ENCODE data around the gene S100PBP.

- no peak for TF ChIP-seq CTCF (IDR thresholded peaks at IDR 0.05)
- TF ChIP-seq POLR2A (IDR thresholded peaks at IDR 0.05), result no peak
Measured at GRCh38 chr1:32855861-32856617, 38.6 kb downstream of the S100PBP start.

Data from Peyer's patch (tissue), 4 donors.